GM23338 (cell line): ENCODE results near the gene GREB1L.

ENCODE experiments used
- CREB1 ChIP-seq: fragments of 250-450 bp; sonication (Bioruptor Pico); IDR thresholded peaks from 2 replicates; pipeline ENCODE4 v1.5.0; 2020; ENCODE audit warnings: low read depth, mild to moderate bottlenecking, moderate library complexity
- CTCF ChIP-seq, 2 experiments: fragments of 200-600 bp in 1 of 2; sonication (generic) in 1 of 2; conservative IDR thresholded peaks; 2 replicates each; pipeline versions ENCODE4 v1.5.1 to v1.6.1; 2016 to 2017; ENCODE audit warnings: antibody characterized with exemption in 2 of 2, low read depth in 2 of 2, mild to moderate bottlenecking in 2 of 2, moderate library complexity in 1 of 2
- EZH2 ChIP-seq: fragments of 200-600 bp; sonication (generic); IDR thresholded peaks from one replicate; pipeline ENCODE4 v1.8.0; 2017; ENCODE audit warnings: antibody characterized with exemption, mild to moderate bottlenecking, low read depth; ENCODE audit not compliant: unreplicated experiment
- EZH2phosphoT487 ChIP-seq: fragments of 200-600 bp; sonication (generic); IDR thresholded peaks from one replicate; pipeline ENCODE4 v1.8.1; 2018; ENCODE audit warnings: antibody characterized with exemption; ENCODE audit not compliant: unreplicated experiment
- JUNB ChIP-seq: IDR thresholded peaks from one replicate; pipeline ENCODE4 v1.6.1; 2016; ENCODE audit warnings: antibody characterized with exemption; ENCODE audit not compliant: unreplicated experiment
- POLR2AphosphoS5 ChIP-seq: IDR thresholded peaks from 2 replicates; pipeline ENCODE4 v1.6.1; 2016; ENCODE audit warnings: antibody characterized with exemption, low read depth
- TF ChIP-seq, protein P1 (sequence below): IDR thresholded peaks from one replicate; pipeline ENCODE4 v1.6.1; 2018; ENCODE audit warnings: antibody characterized with exemption; ENCODE audit not compliant: unreplicated experiment

DNA sequence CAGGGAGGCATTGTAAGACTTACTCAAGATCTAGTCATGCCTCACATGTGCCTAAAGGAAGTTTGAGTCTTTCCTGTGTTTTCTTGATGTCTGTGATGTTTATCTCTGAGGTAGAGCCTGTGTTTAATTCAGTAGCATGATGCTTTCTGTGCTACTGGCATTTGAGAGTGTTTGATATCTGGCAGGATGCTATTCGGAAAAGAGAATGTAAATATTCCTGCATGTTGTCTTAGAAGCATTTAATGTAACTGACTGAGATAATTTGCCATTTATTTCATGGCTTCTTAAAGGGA is 58.8 kb downstream of the GREB1L start:
- no peak for TF ChIP-seq CTCF (conservative IDR thresholded peaks at IDR 0.05; ENCODE audit: low read depth in 2 of 2)
- TF ChIP-seq EZH2phosphoT487: no peak
- TF ChIP-seq EZH2: no peak
- TF ChIP-seq, protein P1, sequence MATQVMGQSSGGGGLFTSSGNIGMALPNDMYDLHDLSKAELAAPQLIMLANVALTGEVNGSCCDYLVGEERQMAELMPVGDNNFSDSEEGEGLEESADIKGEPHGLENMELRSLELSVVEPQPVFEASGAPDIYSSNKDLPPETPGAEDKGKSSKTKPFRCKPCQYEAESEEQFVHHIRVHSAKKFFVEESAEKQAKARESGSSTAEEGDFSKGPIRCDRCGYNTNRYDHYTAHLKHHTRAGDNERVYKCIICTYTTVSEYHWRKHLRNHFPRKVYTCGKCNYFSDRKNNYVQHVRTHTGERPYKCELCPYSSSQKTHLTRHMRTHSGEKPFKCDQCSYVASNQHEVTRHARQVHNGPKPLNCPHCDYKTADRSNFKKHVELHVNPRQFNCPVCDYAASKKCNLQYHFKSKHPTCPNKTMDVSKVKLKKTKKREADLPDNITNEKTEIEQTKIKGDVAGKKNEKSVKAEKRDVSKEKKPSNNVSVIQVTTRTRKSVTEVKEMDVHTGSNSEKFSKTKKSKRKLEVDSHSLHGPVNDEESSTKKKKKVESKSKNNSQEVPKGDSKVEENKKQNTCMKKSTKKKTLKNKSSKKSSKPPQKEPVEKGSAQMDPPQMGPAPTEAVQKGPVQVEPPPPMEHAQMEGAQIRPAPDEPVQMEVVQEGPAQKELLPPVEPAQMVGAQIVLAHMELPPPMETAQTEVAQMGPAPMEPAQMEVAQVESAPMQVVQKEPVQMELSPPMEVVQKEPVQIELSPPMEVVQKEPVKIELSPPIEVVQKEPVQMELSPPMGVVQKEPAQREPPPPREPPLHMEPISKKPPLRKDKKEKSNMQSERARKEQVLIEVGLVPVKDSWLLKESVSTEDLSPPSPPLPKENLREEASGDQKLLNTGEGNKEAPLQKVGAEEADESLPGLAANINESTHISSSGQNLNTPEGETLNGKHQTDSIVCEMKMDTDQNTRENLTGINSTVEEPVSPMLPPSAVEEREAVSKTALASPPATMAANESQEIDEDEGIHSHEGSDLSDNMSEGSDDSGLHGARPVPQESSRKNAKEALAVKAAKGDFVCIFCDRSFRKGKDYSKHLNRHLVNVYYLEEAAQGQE: no peak
- no peak for TF ChIP-seq JUNB
- TF ChIP-seq CREB1 (CRISPR knock-in tag): no peak
- TF ChIP-seq POLR2AphosphoS5: no peak
